Stimulated activated CD4-positive, alpha-beta T cell treated with anti-CD3 and anti-CD28 coated beads, Interleukin-1b, Interleukin-23, amount 100 ng/mL, for 48 hours (primary cell): ENCODE measurements around the gene ANGPTL4.
"Not testable (repeated sequence)": the region's sequence is repeated elsewhere in the genome, so short reads cannot be mapped to it uniquely, and the experiment has no call there.

Experiments
- DNase-seq: peaks from one replicate; pipeline ENCODE4 v3.0.0-alpha.2; 2020

The ANGPTL4 gene

DNA sequence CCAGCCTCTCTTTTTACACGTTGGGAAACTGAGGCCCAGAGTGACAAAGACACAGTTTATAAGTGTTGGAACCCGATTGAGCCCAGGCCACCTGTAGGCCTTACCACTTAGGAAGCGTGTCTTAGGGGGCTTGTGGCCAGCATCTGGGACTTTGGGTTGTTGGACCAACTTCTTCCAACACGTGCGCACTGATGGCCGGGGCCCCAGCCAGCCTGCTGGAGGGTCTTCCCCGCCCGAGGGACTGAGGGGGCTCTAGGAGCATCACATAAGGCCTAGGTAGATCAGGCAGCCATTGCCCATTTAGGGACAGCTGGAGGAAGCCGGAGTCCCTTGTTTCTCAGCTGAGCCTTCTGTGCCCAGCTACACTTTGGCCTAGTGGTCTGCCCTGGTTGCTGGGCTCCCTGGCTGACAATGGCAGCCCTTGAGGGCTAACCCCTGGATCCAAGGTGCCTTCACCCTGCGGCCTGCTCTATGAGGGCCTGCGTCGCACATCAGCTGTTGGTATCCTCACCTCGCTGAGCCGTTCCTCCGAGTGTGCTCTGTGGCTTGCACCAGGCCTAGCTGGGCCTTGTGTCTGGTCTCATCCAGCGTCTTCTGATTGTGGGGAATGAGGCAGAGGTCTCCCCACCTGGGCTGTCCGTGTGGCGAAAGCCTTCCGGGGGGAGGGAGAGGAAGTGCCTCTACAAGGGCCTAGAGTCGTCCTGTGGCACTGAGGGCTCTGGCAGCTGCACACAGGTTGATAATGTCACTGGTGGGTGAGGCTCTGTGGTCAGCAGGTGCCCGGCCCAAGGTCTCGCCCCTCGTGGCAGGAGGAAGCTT lies 27.5 kb downstream of the ANGPTL4 start:
- DNase-seq, result no peak

DNA sequence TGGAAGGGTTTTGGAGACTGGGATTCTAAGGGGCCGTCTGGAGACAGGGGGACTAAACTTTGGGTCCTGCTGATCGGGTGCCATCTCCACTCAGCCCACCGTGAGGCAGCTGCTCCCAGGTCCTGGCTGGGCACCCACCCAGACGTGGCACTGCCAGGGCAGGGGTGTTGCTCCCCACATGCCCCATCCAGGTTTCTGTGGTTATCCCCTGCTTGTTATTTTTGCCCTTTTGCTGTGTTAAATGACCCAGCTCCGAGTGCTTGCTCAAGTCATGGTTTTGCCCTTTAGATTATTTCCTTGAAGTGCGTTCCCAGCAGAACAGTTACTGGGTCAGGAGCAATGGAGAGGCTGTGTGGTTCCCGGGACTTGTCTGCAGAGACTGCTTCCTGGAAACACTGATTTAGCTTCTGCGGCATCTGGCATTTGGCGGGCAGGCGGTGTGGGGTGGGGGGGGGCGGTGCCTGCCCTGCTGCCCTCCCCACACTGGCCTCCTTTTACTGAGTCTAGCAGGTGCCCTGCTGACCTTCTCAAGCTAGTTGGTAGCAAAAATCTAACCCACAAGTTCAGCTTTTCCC lies 28.1 kb downstream of the ANGPTL4 start:
- DNase-seq, result no peak

DNA sequence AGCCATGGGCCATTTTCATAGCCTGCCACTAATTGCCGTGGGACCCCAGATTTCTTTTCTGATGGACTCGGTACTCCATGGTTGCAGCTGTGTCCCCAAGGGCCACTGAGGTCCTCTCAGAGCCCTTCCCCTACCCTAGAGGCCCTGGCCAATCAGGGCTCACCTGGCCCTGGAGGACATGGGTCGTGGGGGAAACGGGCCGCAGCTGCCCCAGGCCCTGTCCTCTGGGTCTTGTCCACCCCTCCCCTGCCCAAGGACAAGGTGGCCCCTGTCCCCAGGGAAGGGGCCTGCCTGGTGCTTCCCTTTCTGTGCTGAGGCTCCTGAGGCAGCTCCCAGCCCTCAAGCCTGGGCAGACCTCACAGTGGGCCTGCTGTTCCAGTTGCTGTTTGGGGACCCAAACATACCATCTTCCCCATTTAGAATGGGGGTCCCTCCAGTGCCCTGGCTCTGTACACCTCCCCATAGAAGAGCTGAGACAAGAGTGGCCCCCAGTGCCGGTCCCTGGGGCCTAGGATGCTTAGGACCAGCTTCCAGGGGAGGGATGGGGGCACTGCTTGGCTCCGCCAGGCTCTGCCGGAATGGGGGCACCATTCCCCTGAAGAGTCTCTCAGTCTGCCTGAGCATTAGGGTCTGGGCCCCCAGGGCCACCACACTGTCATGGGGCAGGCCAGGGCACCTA lies 29.4 kb downstream of the ANGPTL4 start:
- DNase-seq, result no peak

DNA sequence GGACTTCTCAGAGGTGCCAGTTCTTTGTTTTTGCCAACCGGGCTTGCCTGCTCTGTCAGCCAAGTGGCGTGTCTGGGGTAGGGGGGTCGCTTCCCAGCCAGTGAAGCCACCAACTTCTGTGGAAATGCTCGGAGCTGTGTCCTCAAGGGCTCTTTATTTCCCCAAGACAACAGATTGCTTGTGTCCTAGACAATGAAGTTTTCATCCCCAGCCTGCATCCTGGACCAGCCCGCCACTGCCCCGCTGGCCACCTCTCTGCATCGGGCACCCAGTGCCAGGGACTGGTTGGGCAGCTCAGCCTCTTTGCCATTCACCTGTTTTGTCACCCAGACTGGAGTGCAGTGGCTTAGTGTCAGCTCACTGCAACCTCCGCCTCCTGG lies 29.9 kb downstream of the ANGPTL4 start:
- DNase-seq, result no peak

DNA sequence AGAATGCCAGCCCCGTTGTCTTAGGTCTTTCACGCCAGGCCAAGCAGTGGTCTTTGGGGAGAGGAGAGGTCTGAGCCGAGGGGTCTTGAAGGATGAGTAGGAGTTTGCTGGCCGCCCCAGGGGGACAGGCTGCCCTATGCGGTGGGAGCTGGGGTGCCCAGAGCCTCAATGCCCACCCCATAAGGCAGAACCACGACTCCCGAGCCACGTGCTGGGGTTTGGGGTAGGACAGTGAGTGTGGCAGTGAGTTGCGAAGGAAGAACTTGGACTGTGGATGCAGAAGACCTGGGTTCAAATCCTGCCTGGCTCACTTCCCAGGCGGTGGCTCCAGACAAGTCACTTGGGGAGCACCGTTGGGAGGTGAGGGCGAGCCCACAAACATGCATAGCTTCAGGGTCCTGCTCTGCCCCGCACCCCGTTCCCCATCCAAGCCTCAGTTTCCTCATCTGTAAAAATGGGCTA lies 31.7 kb downstream of the ANGPTL4 start:
- DNase-seq, result no peak

DNA sequence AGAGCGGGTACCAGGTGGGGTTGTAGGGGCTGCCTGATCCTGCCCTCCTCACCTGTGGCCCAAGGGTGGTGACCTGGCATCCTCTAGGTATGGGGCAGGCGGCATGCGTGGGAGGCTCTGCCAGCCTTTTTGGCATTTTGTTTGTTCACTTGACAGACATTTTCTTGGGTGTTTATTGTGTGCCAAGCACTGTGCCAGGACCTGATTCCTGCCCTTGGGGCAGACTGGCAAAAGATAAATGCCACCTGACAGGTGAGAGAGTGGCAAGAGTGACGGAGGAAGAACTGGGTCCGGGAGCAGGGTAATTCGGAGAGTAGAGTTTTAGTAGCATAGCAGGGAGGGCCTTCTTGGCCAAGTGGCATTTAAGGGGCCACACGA lies 32.2 kb downstream of the ANGPTL4 start:
- DNase-seq, result no peak

DNA sequence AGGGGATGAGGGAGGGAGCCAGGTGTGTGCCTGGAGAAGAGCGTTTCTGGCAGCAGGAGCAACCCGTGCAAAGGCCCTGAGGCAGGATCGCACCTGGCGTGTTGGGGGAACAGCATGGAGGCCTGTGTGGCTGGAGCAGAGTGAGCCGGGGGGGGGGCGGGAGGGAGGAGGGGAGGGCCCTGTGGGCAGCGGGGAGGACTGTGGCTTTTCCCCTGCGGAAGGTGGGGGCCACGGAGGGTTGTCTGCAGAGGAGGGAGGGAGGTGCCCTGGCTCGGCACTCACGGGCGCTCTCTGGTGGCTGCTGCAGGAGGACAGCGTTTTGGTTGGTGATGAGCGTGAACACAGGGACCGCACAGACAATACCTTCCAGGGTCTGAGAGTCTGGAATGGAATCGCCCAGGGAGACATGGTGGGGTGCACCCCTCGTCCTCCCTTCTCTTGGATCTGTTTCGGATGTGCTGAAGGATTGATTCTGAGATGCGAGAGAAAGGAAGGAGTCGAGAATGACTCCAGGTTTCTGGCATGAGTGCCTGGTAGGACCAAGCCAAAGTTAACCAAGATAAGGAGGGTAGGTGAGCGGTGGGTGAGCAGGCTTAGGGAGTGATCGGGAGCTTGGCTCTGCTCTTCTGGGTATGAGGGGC lies 32.7 kb downstream of the ANGPTL4 start:
- peak; percentile 66 for DNase-seq

DNA sequence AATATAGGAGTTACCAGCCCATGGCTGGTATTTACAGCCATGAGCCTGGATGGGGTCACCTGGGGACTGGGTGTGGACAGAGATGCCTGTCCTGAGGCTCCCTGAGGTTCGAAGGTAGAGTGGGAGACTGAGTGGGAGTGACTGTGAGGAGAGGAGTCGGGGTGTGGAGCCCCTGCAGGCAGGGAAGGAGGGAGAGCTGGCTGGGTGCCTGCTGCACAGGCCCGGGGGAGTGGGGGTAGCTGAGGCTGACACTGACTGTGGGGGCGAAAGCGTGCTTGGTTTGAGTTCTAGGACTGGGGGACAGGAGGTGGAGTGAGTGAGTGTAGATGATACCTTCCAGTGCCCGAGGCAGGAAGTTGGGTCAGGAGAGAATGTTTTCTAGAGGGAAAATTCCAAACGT lies 33.3 kb downstream of the ANGPTL4 start:
- no peak for DNase-seq

DNA sequence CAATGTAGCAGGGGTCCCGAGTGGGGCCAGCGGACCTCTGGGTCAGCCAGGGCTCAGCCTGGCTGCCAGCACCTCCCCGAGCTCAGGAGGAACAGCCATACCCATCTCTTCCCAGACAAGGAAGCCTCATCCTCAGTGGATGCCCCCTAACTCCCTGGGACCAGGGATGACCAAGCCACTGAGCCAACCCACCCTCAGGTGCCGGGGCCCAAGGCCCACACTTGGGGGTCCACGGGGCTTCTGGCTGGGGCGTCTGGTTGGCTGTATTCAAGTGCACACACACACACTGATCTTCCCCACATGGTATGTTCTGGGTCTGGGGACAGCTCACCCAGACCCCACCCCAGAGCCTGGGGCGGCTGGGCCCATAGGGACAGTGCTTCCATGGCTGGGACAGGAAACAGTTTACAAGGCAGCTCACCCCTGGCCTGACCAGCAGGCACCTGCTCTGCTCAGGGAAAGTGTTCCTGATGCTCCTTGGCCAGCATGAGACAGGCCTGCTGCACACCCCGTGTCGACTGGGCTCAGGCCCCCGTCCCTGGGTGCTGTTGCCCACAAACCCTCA lies 33.9 kb downstream of the ANGPTL4 start:
- DNase-seq, result no peak

DNA sequence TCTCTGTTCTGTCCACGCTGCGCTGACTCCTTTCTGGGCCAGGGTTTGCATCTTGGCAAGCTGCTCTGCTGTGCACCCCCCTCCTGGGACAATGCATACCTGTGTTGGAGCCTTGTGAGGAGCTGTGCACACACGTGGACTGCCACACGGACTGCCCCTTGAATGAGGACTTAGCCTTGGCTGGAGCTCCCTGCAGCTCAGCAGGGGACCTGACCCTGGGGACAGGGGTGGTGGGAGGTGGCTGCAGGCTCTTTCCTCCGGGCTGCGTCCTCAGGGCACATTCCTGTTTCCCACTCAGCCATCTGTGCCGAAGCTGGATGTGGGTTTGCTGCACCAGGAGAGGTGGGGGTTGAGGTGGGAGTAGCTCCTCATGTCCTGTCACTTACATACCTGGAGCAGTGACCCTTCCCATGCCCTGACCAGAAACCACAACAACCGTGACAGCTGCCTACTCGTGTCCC lies 34.4 kb downstream of the ANGPTL4 start:
- DNase-seq, result no peak

DNA sequence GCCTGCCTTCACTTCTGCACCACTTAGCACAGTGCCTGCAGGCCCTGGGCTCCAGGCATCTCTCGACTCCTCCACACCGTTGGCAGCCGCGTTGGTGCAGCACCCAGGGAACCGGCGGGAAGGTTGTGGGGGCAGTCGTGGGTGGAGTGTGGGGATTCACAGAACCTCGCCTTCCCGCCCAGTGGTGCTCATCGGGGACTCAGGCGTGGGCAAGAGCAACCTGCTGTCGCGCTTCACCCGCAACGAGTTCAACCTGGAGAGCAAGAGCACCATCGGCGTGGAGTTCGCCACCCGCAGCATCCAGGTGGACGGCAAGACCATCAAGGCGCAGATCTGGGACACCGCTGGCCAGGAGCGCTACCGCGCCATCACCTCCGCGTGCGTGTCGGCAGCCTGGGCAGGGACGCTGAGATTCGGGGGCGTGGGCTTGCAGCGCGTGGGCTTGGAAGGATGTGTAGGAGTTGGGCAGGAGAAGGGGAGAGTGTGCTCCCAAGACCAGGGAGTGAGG lies 35.8 kb downstream of the ANGPTL4 start:
- no peak for DNase-seq

DNA sequence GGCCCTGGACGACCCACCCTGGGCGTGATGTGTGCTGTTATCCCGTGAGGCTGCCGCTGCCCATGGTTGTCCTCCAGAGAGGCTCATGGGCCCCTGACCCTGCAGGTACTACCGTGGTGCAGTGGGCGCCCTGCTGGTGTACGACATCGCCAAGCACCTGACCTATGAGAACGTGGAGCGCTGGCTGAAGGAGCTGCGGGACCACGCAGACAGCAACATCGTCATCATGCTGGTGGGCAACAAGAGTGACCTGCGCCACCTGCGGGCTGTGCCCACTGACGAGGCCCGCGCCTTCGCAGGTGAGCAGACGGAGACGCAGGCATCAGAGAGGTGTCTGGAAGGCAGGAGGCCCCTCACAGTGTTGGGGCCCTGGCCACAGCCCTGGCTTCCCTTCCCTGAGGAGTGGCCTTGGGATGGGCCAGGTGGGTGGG lies 38.0 kb downstream of the ANGPTL4 start:
- DNase-seq, result no peak

DNA sequence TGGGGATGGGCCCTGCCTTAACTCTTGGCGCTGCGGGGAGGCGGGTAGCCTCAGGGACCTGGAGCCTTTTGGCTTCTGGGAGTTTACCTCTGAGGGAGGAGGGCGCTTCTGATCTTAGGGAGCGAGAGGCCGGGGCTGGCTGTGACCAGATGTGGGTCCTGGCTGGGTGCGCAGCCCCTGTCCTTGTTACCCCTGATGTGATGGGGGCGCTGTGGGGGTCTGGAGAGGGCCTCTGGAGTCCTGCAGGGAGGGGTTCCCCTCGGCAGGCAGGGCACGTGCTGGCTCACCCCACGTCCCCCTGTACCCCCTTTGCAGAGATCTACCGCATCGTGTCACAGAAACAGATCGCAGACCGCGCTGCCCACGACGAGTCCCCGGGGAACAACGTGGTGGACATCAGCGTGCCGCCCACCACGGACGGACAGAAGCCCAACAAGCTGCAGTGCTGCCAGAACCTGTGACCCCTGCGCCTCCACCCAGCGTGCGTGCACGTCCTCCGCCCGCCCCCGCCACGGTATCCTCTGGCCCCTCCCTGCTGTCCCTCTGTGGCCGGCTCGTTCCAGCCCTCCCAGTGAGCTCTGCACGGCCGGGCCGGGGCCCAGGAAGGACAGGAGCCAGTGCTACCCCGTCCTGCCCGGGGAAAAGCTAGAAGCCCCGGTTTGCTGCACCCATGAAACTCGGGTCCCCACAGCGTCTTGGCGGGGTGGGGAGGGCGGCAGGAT lies 39.3 kb downstream of the ANGPTL4 start:
- DNase-seq, result no peak

DNA sequence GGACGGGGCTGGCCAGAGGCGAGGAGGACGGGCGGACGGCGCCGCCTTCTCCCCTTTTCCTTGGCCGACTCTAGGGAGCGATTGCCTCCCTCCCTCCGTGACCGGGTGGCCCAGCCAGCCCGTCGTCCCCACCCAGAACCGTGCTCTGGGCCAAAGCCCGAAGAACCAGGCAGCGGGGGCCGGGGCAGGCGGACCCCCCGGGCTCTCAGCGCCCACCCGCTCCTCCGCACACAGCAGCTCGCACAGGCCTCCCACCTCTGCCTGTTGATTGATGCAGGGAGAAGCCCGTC lies 39.8 kb downstream of the ANGPTL4 start:
- no peak for DNase-seq

DNA sequence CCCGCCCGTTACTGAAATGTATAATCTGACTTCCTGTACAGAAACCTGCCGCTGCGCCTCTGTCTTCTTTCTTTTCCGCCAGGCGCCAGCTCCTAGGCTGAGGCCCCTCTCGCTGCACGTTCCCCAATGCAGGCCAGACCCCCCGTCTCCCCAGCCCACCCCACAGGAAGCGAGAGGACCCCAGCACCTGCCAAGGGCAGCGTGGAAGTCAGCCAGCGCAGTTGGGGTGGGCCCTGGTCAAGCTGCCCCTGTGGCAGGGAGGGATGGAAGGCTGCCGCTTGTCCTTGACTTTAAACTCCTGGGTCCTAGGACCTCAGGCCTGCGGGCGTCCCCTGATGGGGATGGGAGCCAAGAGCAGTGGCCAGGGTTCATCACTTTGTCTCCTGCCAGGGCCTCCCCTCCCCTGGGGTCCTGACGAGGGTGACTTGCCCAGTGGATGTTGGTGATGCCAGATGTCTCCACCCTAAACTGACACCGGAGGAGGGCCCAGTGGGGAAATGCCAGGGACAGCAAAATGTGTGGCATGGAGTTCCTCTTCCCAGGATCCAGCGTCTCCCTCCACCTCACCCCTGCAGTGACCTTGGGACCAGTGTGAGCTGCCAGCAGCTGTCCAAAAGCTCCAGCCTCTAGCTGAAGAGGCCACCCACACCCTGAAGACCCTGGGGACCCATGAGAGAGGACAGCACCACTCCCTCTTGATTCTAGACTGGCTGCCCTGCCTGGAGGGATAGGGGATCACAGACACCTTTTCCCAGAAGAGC lies 40.6 kb downstream of the ANGPTL4 start:
- no peak for DNase-seq

DNA sequence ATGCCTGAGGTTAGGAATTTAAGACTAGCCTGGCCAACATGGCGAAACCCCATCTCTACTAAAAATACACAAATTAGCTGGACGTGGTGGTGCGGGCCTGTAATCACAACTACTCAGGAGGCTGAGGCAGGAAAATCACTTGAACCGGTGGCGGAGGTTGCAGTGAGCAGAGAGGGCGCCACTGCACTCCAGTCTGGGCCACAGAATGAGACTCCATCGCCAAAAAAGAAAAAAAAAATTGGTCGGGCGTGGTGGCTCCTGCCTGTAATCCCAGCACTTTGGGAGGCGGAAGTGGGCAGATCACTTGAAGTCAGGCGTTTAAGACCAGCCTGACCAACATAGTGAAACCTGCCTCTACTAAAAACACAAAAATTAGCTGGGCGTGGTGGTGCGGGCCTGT lies 46.8 kb downstream of the ANGPTL4 start:
- not testable (repeated sequence) for DNase-seq

DNA sequence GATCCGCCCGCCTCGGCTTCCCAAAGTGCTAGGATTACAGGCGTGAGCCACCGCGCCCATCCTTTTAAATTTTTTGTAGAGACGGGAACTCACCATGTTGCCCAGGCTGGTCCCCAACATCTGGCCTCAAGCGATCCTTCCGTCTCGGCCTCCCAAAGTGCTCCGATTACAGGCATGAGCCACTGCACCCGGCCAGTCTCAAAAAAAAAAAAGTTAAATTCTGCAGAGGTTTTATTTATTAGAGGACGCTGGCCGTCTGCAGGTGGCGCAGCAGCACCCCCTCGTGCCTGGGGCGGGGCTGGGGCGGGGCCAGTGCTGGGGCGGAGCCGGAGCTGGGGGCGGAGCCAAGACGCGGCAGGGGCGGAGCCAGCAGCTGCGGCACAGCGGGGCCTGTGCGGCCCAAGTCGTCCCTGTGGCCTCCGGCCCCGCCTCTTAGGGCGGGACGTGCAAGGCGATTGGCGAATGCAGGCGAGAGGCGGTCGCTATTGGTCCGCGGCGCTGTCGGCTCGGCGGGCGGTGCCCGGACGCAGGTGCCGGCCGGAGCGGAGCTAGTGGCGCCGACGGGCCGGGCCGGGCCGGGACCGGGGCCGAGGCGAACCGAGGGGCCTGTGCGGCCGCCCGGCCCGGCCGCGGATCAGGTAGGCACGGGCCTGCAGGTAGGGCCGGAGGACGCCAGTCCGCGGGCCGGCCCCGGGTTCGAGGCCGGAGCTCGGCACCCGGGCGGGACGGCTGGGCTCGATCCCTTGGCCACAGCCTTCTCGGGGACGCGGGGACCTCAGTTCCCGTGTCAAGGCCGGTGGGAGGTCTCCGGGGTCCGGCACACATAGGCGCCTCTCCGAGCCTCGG lies 49.1 kb downstream of the ANGPTL4 start, which contains the start of gene MARCHF2:
Gene MARCHF2, plus strand, starts transcription at position 523 of the 846 bp plus-strand sequence. CDS start 8,536 bp downstream, outside the sequence.
- peak; percentile 95 for DNase-seq

DNA sequence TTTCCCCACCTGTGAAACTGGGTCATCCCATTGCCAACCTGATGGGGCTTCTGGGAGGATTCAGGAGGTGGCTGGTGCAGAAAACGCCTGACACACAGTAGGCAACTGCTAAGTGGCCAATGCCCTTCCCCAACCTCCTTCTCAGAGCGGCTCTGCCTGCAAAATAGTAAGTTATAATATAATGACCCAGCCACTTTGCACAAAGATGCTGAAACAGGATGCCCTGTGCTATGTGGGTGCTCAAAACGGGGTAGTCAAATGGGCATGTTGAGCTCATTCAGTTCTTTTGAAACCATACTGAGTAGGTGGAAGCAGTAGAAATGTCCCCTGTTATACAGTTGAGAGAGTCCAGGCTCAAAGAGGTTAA lies 49.7 kb downstream of the ANGPTL4 start:
- DNase-seq, result no peak

DNA sequence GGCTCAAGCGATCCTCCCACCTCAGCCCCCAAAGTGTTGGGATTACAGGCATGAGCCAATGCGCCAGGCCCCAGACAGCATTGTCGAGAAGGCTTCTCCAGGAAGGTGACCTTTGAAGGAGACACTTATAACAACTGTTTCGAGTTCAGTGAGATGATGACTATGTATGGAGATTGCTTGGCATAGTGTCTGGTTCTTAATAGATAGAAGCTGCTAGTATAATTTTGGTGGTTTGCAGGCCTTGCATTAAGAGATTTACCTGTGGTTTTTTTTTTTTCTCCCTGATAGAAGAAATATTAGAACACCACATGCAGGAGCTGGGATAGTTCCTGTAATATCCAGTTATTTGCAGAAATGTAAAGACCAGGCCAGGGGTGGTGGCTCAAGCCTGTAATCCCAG lies 52.8 kb downstream of the ANGPTL4 start:
- DNase-seq, result no peak
